Adrenal gland (tissue), 12 donors: Measurements from ENCODE around the gene CHRNB2. TPM values are rescaled to one million over a fixed set of nuclear protein-coding genes. Genes with fewer than 3 reads are reported as not detected.

Experiments
- DNase-seq, 7 donors: peaks; one replicate each; pipeline ENCODE4 v3.0.0-alpha.2; 2019 to 2020
- H3K27ac ChIP-seq, 5 donors: fragments of 200-600 bp; sonication (generic) in 4 of 5; 1 replicate in 3 of 5; 2 replicates in 2 of 5; pipeline versions ENCODE4 v1.5.1 to v1.8.0; 2016 to 2020; ENCODE audit warnings: mild to moderate bottlenecking in 1 of 5
- H3K27me3 ChIP-seq: fragments of 200-600 bp; 2 replicates; pipeline ENCODE4 v1.8.0; 2021
- H3K36me3 ChIP-seq, 2 donors: fragments of 200-600 bp; replicated peaks in 1 of 2; 1 replicate in 1 of 2; 2 replicates in 1 of 2; pipeline versions ENCODE4 v1.5.1 to v1.8.0; 2018 to 2022
- H3K4me1 ChIP-seq, 2 donors: fragments of 200-600 bp; replicated peaks in 1 of 2; 1 replicate in 1 of 2; 2 replicates in 1 of 2; pipeline versions ENCODE4 v1.5.1 to v1.8.0; 2018 to 2021
- H3K4me3 ChIP-seq, 4 donors: fragments of 200-600 bp; sonication (generic) in 3 of 4; one replicate each; pipeline ENCODE4 v1.5.1; 2016 to 2018
- H3K9me3 ChIP-seq, 3 donors: fragments of 200-600 bp; sonication (generic) in 1 of 3; replicated peaks in 1 of 3; 1 replicate in 2 of 3; 2 replicates in 1 of 3; pipeline versions ENCODE4 v1.5.1 to v1.8.0; 2016 to 2021
- POLR2A ChIP-seq, 2 donors: fragments of 450-650 bp; IDR thresholded peaks; one replicate each; pipeline ENCODE4 v1.6.1; 2017; ENCODE audit warnings: antibody characterized with exemption in 2 of 2, mild to moderate bottlenecking in 2 of 2, moderate library complexity in 1 of 2
- WGBS, 4 donors: extraction: QIAGEN DNeasy Blood & Tissue Kit in 2 of 4; methylation state at CpG; one replicate each; pipeline versions ENCODE4 v1.1.5 to v1.1.7; 2013 to 2017; 5-methylcytosine and 5-hydroxymethylcytosine counted together
- intact Hi-C, 2 donors: fragments of 100-400 bp; cut with DNase I; formaldehyde crosslinking; loops; one replicate each; pipeline versions ENCODE4 v1.14.1 to v1.15.0; 2022 to 2023
- polyA plus RNA-seq, 3 donors: library from polyadenylated mRNA; stranded (reverse); fragments of 200-250 nt in 2 of 3; fragments of 350-450 nt in 1 of 3; fragmentation: Illumina TruSeq in 1 of 3; extraction: RNeasy Lipid Tissue Mini Kit (QIAGEN cat#74804) in 1 of 3; gene quantifications; one replicate each; pipeline ENCODE4 v1.2.3, GENCODE V29; 2013 to 2014
- total RNA-seq, 9 donors: library from RNA; depleted of rRNA in 4 of 9; stranded (reverse); fragments of >200 nt in 4 of 9; fragments of 120-200 nt in 1 of 9; fragmentation: NEBNext Ultra II Directional in 1 of 9; extraction: Animal tissue kit (Norgen Biotek cat#: 25700) in 1 of 9; gene quantifications; one replicate each; pipeline versions ENCODE4 v1.1.0 to v1.2.4, GENCODE V29; 2013 to 2023
- TF ChIP-seq, protein P1 (sequence below), 6 experiments: fragments of 450-650 bp in 4 of 6; fragments of 200-600 bp in 2 of 6; sonication (generic) in 1 of 6; IDR thresholded peaks; 1 replicate in 5 of 6; 2 replicates in 1 of 6; pipeline versions ENCODE4 v1.5.1 to v1.8.0; 2016 to 2021; ENCODE audit warnings: antibody characterized with exemption in 6 of 6, mild to moderate bottlenecking in 2 of 6, moderate library complexity in 1 of 6
- donor health status: healthy with polysubstance abuse.
- donor health status: Bipolar disorder and iron deficiency.
- donor health status: DM: yes; HTN: yes; CAD: no.
- donor health status: DM: no; HTN: no; CAD: no.
- donor health status: DM: no; HTN: no; CAD: no.
- donor health status: DM: yes; HTN: yes; CAD: no.

Gene CHRNB2
- total and polyA plus RNA-seq, 12 donors = 0.06 to 2.2 (median 0.74) TPM

DNA sequence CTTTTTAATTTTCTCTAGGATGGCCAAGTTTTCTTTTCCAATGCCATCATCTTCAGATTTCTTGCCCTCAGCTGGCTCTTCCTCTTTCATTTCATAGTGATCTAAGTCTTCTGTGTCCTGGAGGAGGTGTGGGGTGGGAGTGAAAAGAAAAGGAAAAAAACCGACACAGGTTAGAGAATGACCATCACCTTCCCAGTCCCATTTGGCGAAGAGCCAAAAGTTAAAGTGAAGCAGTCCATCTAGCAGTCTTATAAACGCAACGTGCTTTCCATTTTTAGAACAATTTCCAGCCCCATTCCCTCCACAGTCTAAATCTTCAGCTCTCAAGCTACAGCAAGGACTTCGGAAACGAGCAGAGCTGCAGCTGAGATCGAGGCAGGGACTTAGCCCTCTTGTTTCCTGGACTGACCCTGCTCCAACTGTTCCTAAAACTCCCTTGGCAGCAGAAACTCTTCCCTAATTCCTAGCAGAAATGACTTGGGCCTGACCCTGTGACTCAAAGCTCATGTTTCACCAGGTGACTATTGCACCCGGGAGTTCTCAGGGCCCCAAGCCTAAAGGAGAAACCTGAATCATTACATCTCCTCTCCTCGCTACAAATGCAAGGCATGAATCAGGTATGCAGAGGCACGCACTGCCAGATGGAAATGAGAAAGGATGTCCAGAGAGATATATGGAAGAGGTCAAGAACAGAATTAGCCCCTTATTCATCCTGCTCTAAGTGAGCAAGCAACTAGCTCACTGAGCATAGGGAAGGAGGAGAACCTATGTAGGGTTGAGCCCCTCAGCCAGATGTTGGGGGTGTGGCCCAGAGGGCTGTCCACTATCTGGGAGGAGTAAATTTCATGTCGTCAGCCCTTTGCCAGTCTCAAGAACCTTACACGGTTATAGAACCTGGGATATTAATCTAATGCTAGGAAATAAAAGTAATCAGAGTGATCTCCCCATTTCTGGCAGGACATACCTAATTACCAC is 14.2 kb upstream of the CHRNB2 start:
- Histone ChIP-seq H3K9me3 (no peaks in the 10 kb centered on the region), H3K36me3 (peaks cover 0 to 70% of the 10 kb centered on the region in 2 donors), H3K27ac (no peak overlapping the region), H3K4me3 (no peak overlapping the region), H3K4me1 (peaks cover 20 to 34% of the 10 kb centered on the region in 2 donors), H3K27me3 (no peaks in the 10 kb centered on the region)
- no peak for DNase-seq
- 60 to 73% (median 65%) methylated on average over 12 of the region's 12 CpGs for WGBS, 4 donors
- TF ChIP-seq, protein P1, sequence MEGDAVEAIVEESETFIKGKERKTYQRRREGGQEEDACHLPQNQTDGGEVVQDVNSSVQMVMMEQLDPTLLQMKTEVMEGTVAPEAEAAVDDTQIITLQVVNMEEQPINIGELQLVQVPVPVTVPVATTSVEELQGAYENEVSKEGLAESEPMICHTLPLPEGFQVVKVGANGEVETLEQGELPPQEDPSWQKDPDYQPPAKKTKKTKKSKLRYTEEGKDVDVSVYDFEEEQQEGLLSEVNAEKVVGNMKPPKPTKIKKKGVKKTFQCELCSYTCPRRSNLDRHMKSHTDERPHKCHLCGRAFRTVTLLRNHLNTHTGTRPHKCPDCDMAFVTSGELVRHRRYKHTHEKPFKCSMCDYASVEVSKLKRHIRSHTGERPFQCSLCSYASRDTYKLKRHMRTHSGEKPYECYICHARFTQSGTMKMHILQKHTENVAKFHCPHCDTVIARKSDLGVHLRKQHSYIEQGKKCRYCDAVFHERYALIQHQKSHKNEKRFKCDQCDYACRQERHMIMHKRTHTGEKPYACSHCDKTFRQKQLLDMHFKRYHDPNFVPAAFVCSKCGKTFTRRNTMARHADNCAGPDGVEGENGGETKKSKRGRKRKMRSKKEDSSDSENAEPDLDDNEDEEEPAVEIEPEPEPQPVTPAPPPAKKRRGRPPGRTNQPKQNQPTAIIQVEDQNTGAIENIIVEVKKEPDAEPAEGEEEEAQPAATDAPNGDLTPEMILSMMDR (IDR thresholded peaks at IDR 0.05) = no peak
- no peak for TF ChIP-seq POLR2A (IDR thresholded peaks at IDR 0.05)
- intact Hi-C loops = no loop called here

DNA sequence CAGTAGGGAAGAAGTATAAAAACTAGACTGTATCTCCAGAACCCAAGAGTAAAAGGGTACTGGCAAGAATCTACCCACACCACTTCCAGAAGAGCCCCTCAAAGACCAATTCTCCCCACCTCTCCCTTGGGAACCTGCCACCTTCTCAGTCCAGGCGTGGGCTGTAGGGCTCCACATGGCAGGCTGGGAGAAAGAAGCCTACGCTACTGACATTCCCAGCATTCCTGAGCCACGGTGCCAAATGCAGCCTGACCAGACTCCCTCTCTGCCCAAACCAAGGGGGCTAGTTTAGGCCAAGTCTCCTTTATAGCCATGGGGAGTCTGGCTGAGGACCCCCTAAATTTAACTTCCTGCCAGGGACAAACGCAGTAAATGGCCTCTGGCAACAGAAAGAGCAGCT is 11.2 kb upstream of the CHRNB2 start:
- Histone ChIP-seq H3K4me3 (peak overlapping the region in 1 of 4 donors; percentile 94), H3K4me1 (peaks cover 17 to 32% of the 10 kb centered on the region in 2 donors), H3K27ac (peak overlapping the region in 2 of 5 donors; percentile 31 to 35), H3K36me3 (peaks cover 0 to 44% of the 10 kb centered on the region in 2 donors), H3K27me3 (no peaks in the 10 kb centered on the region), H3K9me3 (no peaks in the 10 kb centered on the region)
- no peak for TF ChIP-seq POLR2A (IDR thresholded peaks at IDR 0.05)
- TF ChIP-seq, protein P1 (IDR thresholded peaks at IDR 0.05) = no peak
- WGBS, 4 donors = 4 to 34% (median 31%) methylated on average over 4 of the region's 4 CpGs
- intact Hi-C loops = loop anchor here in 1 of 2 donors (5.0 kb wide), 1 partner anchor 64 kb away; no protein-coding TSS in a partner anchor
- peak in 2 of 7 donors; percentile 22 to 37 for DNase-seq

DNA sequence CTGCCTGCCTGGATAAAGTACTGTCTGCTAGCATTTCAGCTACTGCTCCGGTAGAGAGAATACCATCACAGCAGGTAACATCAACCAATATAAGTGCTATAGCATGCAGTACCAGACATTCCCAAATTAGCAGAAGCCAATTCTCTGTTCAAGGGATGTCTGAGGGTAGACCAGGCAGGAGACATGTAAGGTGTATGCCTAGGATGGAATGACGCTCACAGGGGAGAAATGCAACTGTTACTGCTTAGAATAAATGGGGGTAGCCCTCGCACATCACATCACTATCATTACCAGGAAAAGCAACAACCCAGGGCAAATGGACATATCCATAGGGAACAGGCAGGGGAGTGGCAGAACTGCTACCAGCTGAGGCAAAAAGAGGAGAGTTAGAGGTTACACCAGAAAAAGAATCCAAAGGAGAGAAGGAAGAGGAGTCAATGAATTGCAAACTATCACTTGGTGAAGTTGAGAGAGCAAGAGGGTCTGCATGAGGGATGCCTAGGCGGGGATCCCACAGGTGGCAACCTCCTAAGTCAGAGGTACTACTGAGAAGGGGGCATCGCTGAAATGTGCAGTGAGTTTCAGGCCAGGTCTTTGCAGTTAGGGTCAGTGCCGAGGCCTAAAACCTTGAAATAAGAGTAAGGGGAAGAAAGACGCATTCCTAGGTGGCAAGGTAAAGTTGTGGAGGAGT is 10.2 kb upstream of the CHRNB2 start:
- WGBS, 4 donors = 12 to 16% (median 14%) methylated on average over 7 of the region's 7 CpGs
- peaks cover 17 to 32% of the 10 kb centered on the region in 2 donors for H3K4me1 ChIP-seq
- peaks cover 0 to 34% of the 10 kb centered on the region in 2 donors for H3K36me3 ChIP-seq
- TF ChIP-seq, protein P1 (IDR thresholded peaks at IDR 0.05) = no peak
- no peak for TF ChIP-seq POLR2A (IDR thresholded peaks at IDR 0.05)
- H3K9me3 ChIP-seq = no peaks in the 10 kb centered on the region
- no peaks in the 10 kb centered on the region for H3K27me3 ChIP-seq
- no peak for DNase-seq
- peak overlapping the region in 3 of 4 donors; percentile 49 to 94 (median 75) for H3K4me3 ChIP-seq
- intact Hi-C loops = loop anchor here in 1 of 2 donors (5.0 kb wide), 1 partner anchor 65 kb away; no protein-coding TSS in a partner anchor
- H3K27ac ChIP-seq = peak overlapping the region in 2 of 5 donors; percentile 94 to 98
